ENCODE measurements around the gene AHDC1. TPM values are rescaled to one million over a fixed set of nuclear protein-coding genes. Genes with fewer than 3 reads are reported as not detected.

The AHDC1 gene
- total and polyA plus RNA-seq, 2 of the 13 experiments (the other 11 are each of a cell fraction or from before 2014, with no cell fraction given) = 1.0 to 2.7 TPM

DNA sequence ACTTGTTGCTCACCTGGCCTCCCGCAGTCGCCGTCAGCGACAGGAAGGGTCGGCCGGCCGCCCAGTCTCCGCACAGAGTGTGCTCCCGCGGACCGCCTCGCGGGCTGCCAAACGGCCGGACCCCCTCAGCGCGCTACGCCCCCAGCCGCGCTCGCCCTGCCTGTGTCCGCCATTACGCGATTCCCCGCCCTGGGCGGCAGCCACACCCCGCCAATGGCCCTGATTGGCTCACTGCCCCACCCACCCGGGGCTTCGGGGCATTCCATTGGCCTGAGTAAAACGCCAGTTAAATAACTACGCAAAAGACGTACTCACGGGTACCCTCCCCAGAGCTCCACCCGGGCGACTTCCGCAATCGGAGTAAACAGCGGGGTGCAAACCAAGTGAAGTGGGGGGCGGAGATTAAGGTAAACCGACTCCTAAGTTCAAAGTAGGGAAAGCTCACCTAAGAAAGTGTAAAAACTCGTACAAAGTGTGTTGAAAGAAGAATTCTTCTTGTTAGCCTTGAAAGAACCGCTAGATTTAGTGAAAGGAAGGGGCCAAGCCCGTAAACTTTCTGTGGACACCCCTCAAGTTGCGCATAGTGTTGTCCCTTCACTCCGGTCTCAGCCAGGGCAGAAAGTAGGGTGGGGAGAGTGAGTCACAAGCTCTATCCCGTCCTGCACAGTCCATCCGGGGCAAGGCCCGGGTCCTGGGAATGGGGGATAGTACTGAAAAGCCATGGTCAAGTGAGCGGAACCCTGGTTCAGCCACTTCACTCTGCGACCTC is 113.8 kb downstream of the AHDC1 start, which contains the start of gene WASF2 (continued):
- TF ChIP-seq, protein P1, sequence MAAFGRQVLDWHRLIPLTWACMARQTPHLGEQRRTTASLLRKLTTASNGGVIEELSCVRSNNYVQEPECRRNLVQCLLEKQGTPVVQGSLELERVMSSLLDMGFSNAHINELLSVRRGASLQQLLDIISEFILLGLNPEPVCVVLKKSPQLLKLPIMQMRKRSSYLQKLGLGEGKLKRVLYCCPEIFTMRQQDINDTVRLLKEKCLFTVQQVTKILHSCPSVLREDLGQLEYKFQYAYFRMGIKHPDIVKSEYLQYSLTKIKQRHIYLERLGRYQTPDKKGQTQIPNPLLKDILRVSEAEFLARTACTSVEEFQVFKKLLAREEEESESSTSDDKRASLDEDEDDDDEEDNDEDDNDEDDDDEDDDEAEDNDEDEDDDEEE (CRISPR knock-in tag; IDR thresholded peaks at IDR 0.05) = peak; percentile 78; the same call in 1 of the 2 replicates
- TF ChIP-seq NFE2 (CRISPR knock-in tag; IDR thresholded peaks at IDR 0.05) (no peak), ZNF468 (CRISPR knock-in tag; IDR thresholded peaks at IDR 0.05) (no peak), RFX5 (IDR thresholded peaks at IDR 0.05; ENCODE audit: low read depth, low read length) (no peak), ZNF264 (CRISPR knock-in tag; IDR thresholded peaks at IDR 0.05) (peak; percentile 26; the same call in 1 of the 2 replicates), ZNF510 (CRISPR knock-in tag; IDR thresholded peaks at IDR 0.05; ENCODE audit: low read depth) (0 out of 2 replicates have a peak, but pooled peaks have one; percentile 28), MTF2 (CRISPR knock-in tag; IDR thresholded peaks at IDR 0.05; ENCODE audit: borderline replicate concordance) (no peak), ONECUT2 (CRISPR knock-in tag; IDR thresholded peaks at IDR 0.05) (0 out of 2 replicates have a peak, but pooled peaks have one; percentile 18), CEBPB (IDR thresholded peaks at IDR 0.05; ENCODE audit: borderline replicate concordance, low read depth, low read length) (no peak), NCOR1 (IDR thresholded peaks at IDR 0.05; ENCODE audit: borderline replicate concordance, low read length) (no peak), TBX2 (CRISPR knock-in tag; IDR thresholded peaks at IDR 0.05; ENCODE audit: borderline replicate concordance) (peak; percentile 63; the same call in 1 of the 2 replicates), XRCC5 (optimal IDR thresholded peaks at IDR 0.05; ENCODE audit: low read length) (peak; percentile 46), CEBPG (CRISPR knock-in tag; IDR thresholded peaks at IDR 0.05) (no peak; the same call in 1 of the 2 replicates), ZNF570 (CRISPR knock-in tag; IDR thresholded peaks at IDR 0.05; ENCODE audit: borderline replicate concordance) (no peak; the same call in 1 of the 2 replicates), MTA3 (CRISPR knock-in tag; IDR thresholded peaks at IDR 0.05) (no peak), TSC22D2 (CRISPR knock-in tag; IDR thresholded peaks at IDR 0.05; ENCODE audit: borderline replicate concordance) (peak; percentile 63; the same call in 1 of the 2 replicates), ZNF788 (CRISPR knock-in tag; IDR thresholded peaks at IDR 0.05; ENCODE audit: borderline replicate concordance) (peak; percentile 46; the same call in 1 of the 2 replicates), ZNF143 (CRISPR knock-in tag; IDR thresholded peaks at IDR 0.05) (peak; percentile 11; the same call in 1 of the 2 replicates), RCOR2 (CRISPR knock-in tag; IDR thresholded peaks at IDR 0.05) (no peak), ZNF44 (CRISPR knock-in tag; IDR thresholded peaks at IDR 0.05) (no peak), KDM5B (CRISPR knock-in tag; IDR thresholded peaks at IDR 0.05; ENCODE audit: borderline replicate concordance) (peak; percentile 74)
- TF ChIP-seq, protein P2, sequence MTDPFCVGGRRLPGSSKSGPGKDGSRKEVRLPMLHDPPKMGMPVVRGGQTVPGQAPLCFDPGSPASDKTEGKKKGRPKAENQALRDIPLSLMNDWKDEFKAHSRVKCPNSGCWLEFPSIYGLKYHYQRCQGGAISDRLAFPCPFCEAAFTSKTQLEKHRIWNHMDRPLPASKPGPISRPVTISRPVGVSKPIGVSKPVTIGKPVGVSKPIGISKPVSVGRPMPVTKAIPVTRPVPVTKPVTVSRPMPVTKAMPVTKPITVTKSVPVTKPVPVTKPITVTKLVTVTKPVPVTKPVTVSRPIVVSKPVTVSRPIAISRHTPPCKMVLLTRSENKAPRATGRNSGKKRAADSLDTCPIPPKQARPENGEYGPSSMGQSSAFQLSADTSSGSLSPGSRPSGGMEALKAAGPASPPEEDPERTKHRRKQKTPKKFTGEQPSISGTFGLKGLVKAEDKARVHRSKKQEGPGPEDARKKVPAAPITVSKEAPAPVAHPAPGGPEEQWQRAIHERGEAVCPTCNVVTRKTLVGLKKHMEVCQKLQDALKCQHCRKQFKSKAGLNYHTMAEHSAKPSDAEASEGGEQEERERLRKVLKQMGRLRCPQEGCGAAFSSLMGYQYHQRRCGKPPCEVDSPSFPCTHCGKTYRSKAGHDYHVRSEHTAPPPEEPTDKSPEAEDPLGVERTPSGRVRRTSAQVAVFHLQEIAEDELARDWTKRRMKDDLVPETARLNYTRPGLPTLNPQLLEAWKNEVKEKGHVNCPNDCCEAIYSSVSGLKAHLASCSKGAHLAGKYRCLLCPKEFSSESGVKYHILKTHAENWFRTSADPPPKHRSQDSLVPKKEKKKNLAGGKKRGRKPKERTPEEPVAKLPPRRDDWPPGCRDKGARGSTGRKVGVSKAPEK (CRISPR knock-in tag; IDR thresholded peaks at IDR 0.05; ENCODE audit: borderline replicate concordance) = no peak
- TF ChIP-seq, protein P3, sequence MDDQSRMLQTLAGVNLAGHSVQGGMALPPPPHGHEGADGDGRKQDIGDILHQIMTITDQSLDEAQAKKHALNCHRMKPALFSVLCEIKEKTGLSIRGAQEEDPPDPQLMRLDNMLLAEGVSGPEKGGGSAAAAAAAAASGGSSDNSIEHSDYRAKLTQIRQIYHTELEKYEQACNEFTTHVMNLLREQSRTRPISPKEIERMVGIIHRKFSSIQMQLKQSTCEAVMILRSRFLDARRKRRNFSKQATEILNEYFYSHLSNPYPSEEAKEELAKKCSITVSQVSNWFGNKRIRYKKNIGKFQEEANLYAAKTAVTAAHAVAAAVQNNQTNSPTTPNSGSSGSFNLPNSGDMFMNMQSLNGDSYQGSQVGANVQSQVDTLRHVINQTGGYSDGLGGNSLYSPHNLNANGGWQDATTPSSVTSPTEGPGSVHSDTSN (CRISPR knock-in tag; IDR thresholded peaks at IDR 0.05; ENCODE audit: borderline replicate concordance) = no peak
- TF ChIP-seq, protein P4, sequence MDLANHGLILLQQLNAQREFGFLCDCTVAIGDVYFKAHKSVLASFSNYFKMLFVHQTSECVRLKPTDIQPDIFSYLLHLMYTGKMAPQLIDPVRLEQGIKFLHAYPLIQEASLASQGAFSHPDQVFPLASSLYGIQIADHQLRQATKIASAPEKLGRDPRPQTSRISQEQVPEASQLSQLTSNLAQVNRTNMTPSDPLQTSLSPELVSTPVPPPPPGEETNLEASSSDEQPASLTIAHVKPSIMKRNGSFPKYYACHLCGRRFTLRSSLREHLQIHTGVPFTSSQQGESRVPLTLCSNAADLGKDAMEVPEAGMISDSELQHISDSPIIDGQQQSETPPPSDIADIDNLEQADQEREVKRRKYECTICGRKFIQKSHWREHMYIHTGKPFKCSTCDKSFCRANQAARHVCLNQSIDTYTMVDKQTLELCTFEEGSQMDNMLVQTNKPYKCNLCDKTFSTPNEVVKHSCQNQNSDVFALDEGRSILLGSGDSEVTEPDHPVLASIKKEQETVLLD (CRISPR knock-in tag; IDR thresholded peaks at IDR 0.05; ENCODE audit: low read depth) = no peak

All from HepG2 (cell line).